ENCODE results near the gene KCNK2. TPM values are rescaled to one million over a fixed set of nuclear protein-coding genes. Genes with fewer than 3 reads are reported as not detected.

The KCNK2 gene
- total RNA-seq, 1 experiment from 2014 or later: 1.1 TPM

DNA sequence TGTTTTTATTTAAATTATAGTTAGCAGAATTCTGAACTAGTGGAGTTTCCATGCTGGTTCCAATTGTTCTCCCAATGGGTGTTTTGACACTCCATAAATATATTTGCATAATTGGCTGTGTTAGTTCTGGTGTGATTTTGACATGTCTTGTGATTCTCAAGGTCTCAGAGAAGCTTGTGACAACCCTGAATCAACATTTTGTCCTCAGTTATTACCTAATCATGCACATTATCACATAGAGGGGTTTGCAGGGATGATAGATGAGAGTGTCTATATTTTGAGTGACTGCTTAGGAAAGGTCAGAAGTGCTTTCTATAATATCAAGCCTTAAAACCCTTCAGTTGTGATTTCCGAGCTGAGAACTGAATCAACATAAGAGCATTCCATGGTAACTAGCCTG lies 11.5 kb upstream of the KCNK2 start:
- CTCF ChIA-PET: no interaction called here
- no TSS peak for BruUV-seq (replicated peaks)
- H3K9me3 Mint-ChIP-seq (ENCODE audit: low read depth, unreplicated experiment): no peaks in the 10 kb centered on the region
- H3K27ac Mint-ChIP-seq (ENCODE audit: unreplicated experiment): no peak overlapping the region
- no peaks in the 10 kb centered on the region for H3K27me3 Mint-ChIP-seq (ENCODE audit: unreplicated experiment)
- no peak overlapping the region for H3K4me3 Mint-ChIP-seq (ENCODE audit: low read depth, unreplicated experiment)
- TF ChIP-seq, protein P1, sequence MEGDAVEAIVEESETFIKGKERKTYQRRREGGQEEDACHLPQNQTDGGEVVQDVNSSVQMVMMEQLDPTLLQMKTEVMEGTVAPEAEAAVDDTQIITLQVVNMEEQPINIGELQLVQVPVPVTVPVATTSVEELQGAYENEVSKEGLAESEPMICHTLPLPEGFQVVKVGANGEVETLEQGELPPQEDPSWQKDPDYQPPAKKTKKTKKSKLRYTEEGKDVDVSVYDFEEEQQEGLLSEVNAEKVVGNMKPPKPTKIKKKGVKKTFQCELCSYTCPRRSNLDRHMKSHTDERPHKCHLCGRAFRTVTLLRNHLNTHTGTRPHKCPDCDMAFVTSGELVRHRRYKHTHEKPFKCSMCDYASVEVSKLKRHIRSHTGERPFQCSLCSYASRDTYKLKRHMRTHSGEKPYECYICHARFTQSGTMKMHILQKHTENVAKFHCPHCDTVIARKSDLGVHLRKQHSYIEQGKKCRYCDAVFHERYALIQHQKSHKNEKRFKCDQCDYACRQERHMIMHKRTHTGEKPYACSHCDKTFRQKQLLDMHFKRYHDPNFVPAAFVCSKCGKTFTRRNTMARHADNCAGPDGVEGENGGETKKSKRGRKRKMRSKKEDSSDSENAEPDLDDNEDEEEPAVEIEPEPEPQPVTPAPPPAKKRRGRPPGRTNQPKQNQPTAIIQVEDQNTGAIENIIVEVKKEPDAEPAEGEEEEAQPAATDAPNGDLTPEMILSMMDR (IDR thresholded peaks at IDR 0.05; ENCODE audit: unreplicated experiment): no peak
- H3K4me1 Mint-ChIP-seq (ENCODE audit: low read depth, unreplicated experiment): no peaks in the 10 kb centered on the region
- DNase-seq: no peak
- no peaks in the 10 kb centered on the region for H3K36me3 Mint-ChIP-seq (ENCODE audit: insufficient read depth, unreplicated experiment)
- intact Hi-C loops (cut with micrococcal nuclease; ENCODE audit: unreplicated experiment): no loop called here

DNA sequence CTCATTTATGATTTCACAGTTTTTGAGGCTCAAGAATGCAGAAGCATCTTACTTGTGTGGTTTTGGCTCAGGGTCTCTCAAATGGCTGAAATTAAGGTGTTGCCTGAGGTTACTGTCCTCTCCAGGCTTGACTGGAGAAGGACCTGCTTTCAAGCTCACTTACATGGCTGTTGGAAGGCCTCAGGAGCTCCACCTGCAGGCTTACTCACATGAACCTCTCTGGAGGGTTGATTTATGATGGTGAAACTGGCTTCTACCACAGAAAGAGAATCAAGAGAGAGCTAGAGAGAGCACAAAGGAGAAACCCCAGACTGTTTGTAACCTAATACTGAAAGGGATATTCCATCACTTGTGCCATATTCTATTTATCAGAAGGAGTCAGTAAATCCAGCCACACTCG lies 6.2 kb upstream of the KCNK2 start:
- Mint-ChIP-seq H3K4me3 (ENCODE audit: low read depth, unreplicated experiment) (no peak overlapping the region), H3K9me3 (ENCODE audit: low read depth, unreplicated experiment) (no peaks in the 10 kb centered on the region), H3K27ac (ENCODE audit: unreplicated experiment) (no peak overlapping the region), H3K36me3 (ENCODE audit: insufficient read depth, unreplicated experiment) (no peaks in the 10 kb centered on the region), H3K4me1 (ENCODE audit: low read depth, unreplicated experiment) (no peaks in the 10 kb centered on the region), H3K27me3 (ENCODE audit: unreplicated experiment) (no peaks in the 10 kb centered on the region)
- BruUV-seq (replicated peaks): no TSS peak
- TF ChIP-seq, protein P1 (IDR thresholded peaks at IDR 0.05; ENCODE audit: unreplicated experiment): peak; percentile 48
- intact Hi-C loops (cut with micrococcal nuclease; ENCODE audit: unreplicated experiment): loop anchor here (1.0 kb wide), 1 partner anchor 267 kb away; no protein-coding TSS in a partner anchor
- DNase-seq: peak; percentile 61
- CTCF ChIA-PET: interaction anchor here (0.5 to 1.1 kb wide), 3 partner anchors 36 to 267 kb away, joined by 3 to 16 read pairs (median 3); no protein-coding TSS in a partner anchor

DNA sequence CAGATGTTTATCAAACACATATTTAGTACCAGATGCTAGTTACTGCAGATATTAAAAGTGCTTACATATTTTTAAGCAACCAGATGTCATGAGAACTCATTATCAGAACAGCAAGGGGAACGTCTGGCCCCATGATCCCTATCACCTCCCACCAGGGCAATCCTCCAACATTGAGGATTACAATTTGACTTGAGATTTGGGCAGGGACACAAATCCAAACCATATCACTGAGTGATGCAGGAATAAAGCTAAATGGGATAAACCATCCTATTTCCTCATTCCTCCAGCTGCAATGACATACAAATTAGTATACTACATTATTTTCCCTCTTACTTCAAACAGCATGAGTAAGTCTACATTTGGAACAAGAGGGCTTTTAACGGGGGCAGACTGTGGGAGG lies 3.1 kb upstream of the KCNK2 start:
- CTCF ChIA-PET: no interaction called here
- H3K27ac Mint-ChIP-seq (ENCODE audit: unreplicated experiment): no peak overlapping the region
- peaks cover 23% of the 10 kb centered on the region for H3K27me3 Mint-ChIP-seq (ENCODE audit: unreplicated experiment)
- intact Hi-C loops (cut with micrococcal nuclease; ENCODE audit: unreplicated experiment): no loop called here
- no TSS peak for BruUV-seq (replicated peaks)
- no peak for DNase-seq
- H3K9me3 Mint-ChIP-seq (ENCODE audit: low read depth, unreplicated experiment): no peaks in the 10 kb centered on the region
- H3K36me3 Mint-ChIP-seq (ENCODE audit: insufficient read depth, unreplicated experiment): peaks cover 18% of the 10 kb centered on the region
- H3K4me3 Mint-ChIP-seq (ENCODE audit: low read depth, unreplicated experiment): no peak overlapping the region
- TF ChIP-seq, protein P1 (IDR thresholded peaks at IDR 0.05; ENCODE audit: unreplicated experiment): no peak
- no peaks in the 10 kb centered on the region for H3K4me1 Mint-ChIP-seq (ENCODE audit: low read depth, unreplicated experiment)

DNA sequence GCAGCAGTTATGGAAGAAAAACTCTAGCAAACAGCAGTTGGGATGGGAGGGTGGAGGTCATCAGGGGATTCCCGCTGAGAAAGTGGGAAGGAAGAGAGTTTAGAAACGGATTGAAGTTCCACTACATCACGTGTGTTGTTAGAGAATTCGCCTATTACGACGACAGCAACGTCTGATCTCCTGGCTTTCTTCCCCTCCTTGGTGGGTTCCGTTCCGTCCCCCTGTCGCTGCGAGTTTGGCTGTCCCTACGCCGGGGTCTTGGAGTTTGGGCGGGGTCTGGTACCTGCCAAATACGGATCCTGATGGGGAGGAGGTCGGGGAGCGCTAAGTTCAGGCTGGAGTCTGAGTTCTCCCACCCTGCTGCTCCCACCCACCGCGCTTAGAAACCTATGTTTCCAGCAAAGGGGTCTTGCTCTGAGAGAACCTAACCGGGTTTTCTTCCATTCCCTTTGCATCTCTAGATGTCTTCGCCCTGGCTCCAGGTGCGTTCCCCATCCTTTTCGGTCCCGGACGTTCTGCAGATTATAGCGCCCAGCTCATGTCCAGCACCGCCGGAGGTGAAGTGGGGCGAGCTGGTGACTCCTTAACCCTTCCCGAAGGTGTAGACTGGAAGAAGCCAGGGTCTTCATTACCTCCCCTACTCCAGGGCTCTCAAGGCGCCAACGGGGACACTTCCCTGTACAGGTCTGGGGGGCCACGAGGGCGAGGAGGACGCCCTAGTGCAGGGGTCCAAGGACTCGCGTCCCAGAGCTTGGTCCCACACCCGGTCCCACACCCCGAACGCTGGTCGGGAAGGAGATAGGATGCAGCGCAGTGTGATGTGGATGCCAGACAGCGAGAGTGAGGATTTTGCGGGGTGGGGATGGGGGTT lies 641 bp upstream of the KCNK2 start:
- Mint-ChIP-seq H3K36me3 (ENCODE audit: insufficient read depth, unreplicated experiment) (peaks cover 18% of the 10 kb centered on the region), H3K9me3 (ENCODE audit: low read depth, unreplicated experiment) (peaks cover 3% of the 10 kb centered on the region)

More for the DNA sequence above, 641 bp upstream of the KCNK2 start:
- H3K27me3 Mint-ChIP-seq (ENCODE audit: unreplicated experiment): peaks cover 32% of the 10 kb centered on the region
- peak overlapping the region; percentile 82 for H3K4me3 Mint-ChIP-seq (ENCODE audit: low read depth, unreplicated experiment)
- TF ChIP-seq, protein P1 (IDR thresholded peaks at IDR 0.05; ENCODE audit: unreplicated experiment): no peak
- intact Hi-C loops (cut with micrococcal nuclease; ENCODE audit: unreplicated experiment): loop anchor here (2.0 kb wide), 1 partner anchor 57 kb away; no protein-coding TSS in a partner anchor
- H3K4me1 Mint-ChIP-seq (ENCODE audit: low read depth, unreplicated experiment): peaks cover 5% of the 10 kb centered on the region
- CTCF ChIA-PET: no interaction called here
- H3K27ac Mint-ChIP-seq (ENCODE audit: unreplicated experiment): peak overlapping the region; percentile 70
- no peak for DNase-seq
- BruUV-seq (replicated peaks): no TSS peak

Data from Calu3 (cell line).